Hair follicle dermal papilla cell (primary cell): ENCODE results near the gene SLCO3A1. TPM values are rescaled to one million over a fixed set of nuclear protein-coding genes. Genes with fewer than 3 reads are reported as not detected.

Experiments used
- total RNA-seq: library from RNA; depleted of rRNA; stranded (reverse); fragments of >200 nt; gene quantifications from 2 replicates; pipeline ENCODE4 v1.2.3, GENCODE V29; 2012

The SLCO3A1 gene
- total RNA-seq: 7.3 and 9.2 TPM in 2 replicates

GRCh38 chr15:91853511-91853947, at the start of gene SLCO3A1:
TSS of gene SLCO3A1 (plus strand) at chr15:91853708.

